ENCODE data around the gene TSPAN17. TPM values are rescaled to one million over a fixed set of nuclear protein-coding genes. Genes with fewer than 3 reads are reported as not detected.

Gene TSPAN17
- total and polyA plus RNA-seq, 10 of the 15 experiments (the other 5 are each of a cell fraction or from before 2014, with no cell fraction given) = 0.24 to 17.1 (median 10.4) TPM

GRCh38 chr5:176618783-176619182 is 28.5 kb upstream of the TSPAN17 start:
- no peaks in the 10 kb centered on the region for H3K79me2 ChIP-seq (ENCODE audit: control insufficient read depth, insufficient read depth, low read length)
- no peak for ATAC-seq
- no peak overlapping the region for H3K4me2 ChIP-seq (ENCODE audit: control insufficient read depth, insufficient read depth)
- FAIRE-seq = no peak
- H3K27ac ChIP-seq (ENCODE audit: control insufficient read depth, insufficient read depth) = no peak overlapping the region
- POLR2A ChIA-PET = no interaction called here
- SMC1A ChIA-PET (ENCODE audit: uncharacterized antibody, unreplicated experiment) = interaction anchor here (0.6 kb wide), 1 partner anchor 255 kb away, joined by 3 read pairs; no protein-coding TSS in a partner anchor
- no peaks in the 10 kb centered on the region for H3K36me3 ChIP-seq (ENCODE audit: control insufficient read depth in 2 of 2, insufficient read depth in 2 of 2, low read length in 1 of 2)
- DNase-seq (ENCODE audit: low read depth, low spot score) = no peak
- H4K20me1 ChIP-seq (ENCODE audit: control insufficient read depth, insufficient read depth) = no peaks in the 10 kb centered on the region
- in situ Hi-C loops (cut with MboI) (no loop called here), intact Hi-C loops (cut with micrococcal nuclease; ENCODE audit: unreplicated experiment) (loop anchor here (5.0 kb wide), 1 partner anchor 46 kb away; no protein-coding TSS in a partner anchor)
- CTCF ChIA-PET = no interaction called here
- H2AFZ ChIP-seq (ENCODE audit: control insufficient read depth, low read depth, low read length) = no peak overlapping the region
- no TSS peak for BruUV-seq (replicated peaks)
- no peaks in the 10 kb centered on the region for H3K4me1 ChIP-seq (ENCODE audit: control insufficient read depth, insufficient read depth, low read length)
- H3K4me3 ChIP-seq = no peak overlapping the region
- 57% methylated on average over 19 of the region's 19 CpGs for WGBS (ENCODE audit: insufficient coverage, insufficient replicate concordance, low lambda C conversion rate, missing lambda C conversion rate)
- RAD21 ChIA-PET (ENCODE audit: unreplicated experiment) = no interaction called here
- H3K9me3 ChIP-seq (replicated peaks; ENCODE audit: control insufficient read depth, insufficient read depth, low read length) = no peaks in the 10 kb centered on the region
- no peak overlapping the region for H3K9ac ChIP-seq (ENCODE audit: control insufficient read depth, insufficient read depth, low read length)
- H3K27me3 ChIP-seq (replicated peaks in 1 of 2; ENCODE audit: control insufficient read depth in 2 of 2, insufficient read depth in 2 of 2, low read length in 1 of 2) = peaks cover 4 to 7% of the 10 kb centered on the region in 2 experiments
- TF ChIP-seq ZBED1 (IDR thresholded peaks at IDR 0.05; ENCODE audit: borderline replicate concordance) (no peak), SP1 (IDR thresholded peaks at IDR 0.05; ENCODE audit: low read depth, low read length) (no peak), CBX5 (IDR thresholded peaks at IDR 0.05; ENCODE audit: low read depth) (no peak), SKIL (IDR thresholded peaks at IDR 0.05; ENCODE audit: low read depth, poor library complexity, severe bottlenecking) (no peak), MEF2A (IDR thresholded peaks at IDR 0.05; ENCODE audit: insufficient read depth, low read depth, low read length) (no peak), SIX5 (IDR thresholded peaks at IDR 0.05; ENCODE audit: low read depth, low read length, severe bottlenecking) (no peak), NR2F1 (conservative IDR thresholded peaks at IDR 0.05) (no peak), KDM1A (IDR thresholded peaks at IDR 0.05; ENCODE audit: borderline replicate concordance) (no peak), FOXK2 (IDR thresholded peaks at IDR 0.05) (no peak), MTA2 (IDR thresholded peaks at IDR 0.05; ENCODE audit: low read depth) (no peak), ATF2 (IDR thresholded peaks at IDR 0.05; ENCODE audit: low read length) (no peak), MAX (IDR thresholded peaks at IDR 0.05; ENCODE audit: low read depth, low read length) (no peak), SUZ12 (IDR thresholded peaks at IDR 0.05; ENCODE audit: unreplicated experiment) (no peak)
- TF ChIP-seq, protein P1, sequence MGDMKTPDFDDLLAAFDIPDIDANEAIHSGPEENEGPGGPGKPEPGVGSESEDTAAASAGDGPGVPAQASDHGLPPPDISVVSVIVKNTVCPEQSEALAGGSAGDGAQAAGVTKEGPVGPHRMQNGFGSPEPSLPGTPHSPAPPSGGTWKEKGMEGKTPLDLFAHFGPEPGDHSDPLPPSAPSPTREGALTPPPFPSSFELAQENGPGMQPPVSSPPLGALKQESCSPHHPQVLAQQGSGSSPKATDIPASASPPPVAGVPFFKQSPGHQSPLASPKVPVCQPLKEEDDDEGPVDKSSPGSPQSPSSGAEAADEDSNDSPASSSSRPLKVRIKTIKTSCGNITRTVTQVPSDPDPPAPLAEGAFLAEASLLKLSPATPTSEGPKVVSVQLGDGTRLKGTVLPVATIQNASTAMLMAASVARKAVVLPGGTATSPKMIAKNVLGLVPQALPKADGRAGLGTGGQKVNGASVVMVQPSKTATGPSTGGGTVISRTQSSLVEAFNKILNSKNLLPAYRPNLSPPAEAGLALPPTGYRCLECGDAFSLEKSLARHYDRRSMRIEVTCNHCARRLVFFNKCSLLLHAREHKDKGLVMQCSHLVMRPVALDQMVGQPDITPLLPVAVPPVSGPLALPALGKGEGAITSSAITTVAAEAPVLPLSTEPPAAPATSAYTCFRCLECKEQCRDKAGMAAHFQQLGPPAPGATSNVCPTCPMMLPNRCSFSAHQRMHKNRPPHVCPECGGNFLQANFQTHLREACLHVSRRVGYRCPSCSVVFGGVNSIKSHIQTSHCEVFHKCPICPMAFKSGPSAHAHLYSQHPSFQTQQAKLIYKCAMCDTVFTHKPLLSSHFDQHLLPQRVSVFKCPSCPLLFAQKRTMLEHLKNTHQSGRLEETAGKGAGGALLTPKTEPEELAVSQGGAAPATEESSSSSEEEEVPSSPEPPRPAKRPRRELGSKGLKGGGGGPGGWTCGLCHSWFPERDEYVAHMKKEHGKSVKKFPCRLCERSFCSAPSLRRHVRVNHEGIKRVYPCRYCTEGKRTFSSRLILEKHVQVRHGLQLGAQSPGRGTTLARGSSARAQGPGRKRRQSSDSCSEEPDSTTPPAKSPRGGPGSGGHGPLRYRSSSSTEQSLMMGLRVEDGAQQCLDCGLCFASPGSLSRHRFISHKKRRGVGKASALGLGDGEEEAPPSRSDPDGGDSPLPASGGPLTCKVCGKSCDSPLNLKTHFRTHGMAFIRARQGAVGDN (IDR thresholded peaks at IDR 0.05) = no peak
